Measurements from ENCODE around the gene HPS5.

The HPS5 gene

DNA sequence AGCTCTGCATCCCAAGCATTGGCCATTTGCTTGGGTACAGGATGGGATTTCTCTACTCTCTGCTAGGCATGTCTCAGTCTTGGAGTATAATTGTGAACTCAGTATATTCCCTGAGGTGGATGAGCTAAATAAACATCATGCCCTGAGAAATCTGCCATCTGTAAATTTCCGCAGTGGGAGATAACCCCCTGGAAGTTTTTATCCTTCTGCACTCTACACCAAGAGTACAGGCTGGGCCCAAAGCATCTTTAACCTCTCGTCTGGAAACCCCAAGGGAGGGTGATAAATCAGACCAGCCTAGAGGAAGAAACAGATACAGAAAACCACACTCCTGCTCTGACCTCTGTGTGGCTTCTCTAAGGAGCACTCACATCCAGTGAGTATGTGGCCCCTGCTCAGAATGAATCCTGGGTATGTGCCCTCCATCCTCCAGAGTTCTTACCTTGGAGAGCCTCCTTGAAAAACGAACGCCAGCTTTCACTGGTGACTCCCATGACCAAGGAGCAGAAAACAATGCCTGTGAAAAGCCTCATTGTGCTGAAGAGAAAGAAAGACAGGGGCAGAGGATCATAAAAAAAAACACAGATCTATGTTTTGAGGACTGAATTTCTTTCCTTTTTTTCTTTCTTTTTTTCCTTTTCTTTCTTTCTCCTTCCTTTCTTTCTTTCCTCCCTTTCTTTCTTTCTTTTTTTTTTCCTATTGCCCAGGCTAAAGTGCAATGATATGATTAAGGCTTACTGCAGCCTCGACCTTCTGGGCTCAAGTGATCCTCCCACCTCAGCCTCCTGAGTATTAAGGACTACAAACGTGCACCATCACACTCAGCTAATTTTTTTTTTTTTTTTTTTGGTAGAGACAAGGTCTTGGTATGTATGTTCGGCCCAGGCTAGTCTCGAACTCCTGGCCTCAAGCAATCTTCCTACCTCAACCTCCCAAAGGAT is 86.3 kb downstream of the HPS5 start:
- no peak for DNase-seq (ENCODE audit: low read depth)

DNA sequence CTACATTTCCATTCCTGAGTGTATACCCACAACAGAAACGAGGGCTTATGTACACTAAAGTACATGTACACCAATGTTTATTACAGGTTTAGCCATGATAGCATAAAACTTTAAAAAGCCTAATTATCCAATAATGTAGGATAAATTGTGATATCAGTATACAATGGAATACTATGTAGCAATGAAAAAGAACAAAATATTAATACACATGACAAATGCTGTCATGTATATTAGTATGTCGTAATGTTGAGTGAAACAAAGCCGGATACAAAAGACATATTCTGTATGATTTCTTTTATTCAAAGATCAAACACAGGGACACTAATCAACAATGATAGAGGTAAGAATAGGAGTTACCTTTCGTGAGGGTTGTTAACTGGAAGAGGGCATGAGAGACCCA is 88.0 kb downstream of the HPS5 start:
- no peak for DNase-seq (ENCODE audit: low read depth)

DNA sequence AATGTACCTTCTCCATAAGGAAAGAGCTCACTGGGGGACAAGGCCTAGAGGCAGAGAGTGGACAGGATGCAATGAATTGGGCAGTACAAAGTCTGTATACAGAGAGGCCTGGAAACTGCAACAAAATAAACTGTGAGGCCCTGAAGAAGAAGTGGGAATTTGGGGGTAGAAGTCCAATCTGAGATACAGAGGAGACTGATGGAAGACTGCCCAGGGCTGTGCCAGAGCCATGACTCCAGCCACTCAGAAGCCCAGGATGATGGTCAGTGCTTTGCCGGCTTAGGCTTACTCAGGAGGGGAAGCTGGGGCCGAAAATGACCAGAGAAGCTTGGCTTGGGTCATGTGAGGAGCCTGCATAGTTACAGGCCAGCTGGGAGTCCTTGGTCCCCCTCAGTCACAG is 91.1 kb downstream of the HPS5 start:
- no peak for DNase-seq (ENCODE audit: low read depth)

DNA sequence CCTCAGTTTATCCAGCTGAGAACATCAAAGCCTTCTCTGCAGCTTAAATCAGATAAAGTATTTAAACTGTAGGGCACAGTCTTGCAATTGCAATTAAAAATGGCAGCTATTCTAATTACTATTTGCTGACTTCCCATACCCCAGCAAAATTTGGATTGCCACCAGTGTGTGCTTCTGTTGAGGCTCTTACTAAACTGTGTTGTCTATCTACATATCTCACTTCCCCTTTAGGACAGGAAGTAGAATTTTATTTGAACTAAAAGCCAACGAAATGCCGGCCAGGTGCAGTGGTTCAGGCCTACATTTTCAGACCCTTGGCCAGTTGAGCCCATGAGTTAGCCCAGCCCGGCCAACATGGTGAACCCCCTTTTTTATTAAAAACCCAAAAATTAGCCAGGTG is 92.4 kb downstream of the HPS5 start:
- DNase-seq (ENCODE audit: low read depth), result no peak

Data from non-pigmented ciliary epithelial cell (primary cell).